ENCODE data around the gene SMIM20. TPM values are rescaled to one million over a fixed set of nuclear protein-coding genes. Genes with fewer than 3 reads are reported as not detected.

The SMIM20 gene
- total RNA-seq, 4 donors from 2014 or later = 3.6 to 19.8 (median 15.5) TPM

DNA sequence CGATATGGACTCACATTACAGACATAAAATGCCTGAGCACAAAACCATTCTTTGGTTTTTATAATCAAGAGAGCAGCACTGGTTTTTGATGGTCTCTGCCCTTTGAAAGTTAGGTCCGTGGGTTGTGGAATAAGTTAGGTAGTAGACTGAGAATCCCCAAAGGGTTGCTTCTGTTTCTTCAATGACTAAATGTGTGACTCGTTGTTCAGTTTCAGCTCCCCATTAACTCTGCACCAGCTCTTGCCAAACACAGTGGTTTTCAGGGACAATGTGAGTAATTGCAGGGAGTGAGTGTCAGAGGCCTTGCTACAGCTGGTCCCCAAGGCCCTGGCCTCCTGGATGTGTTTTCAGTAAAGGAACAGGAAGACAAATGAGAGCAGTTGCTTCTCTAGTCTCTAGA, 24.8 kb downstream of the SMIM20 start:
- WGBS, 2 donors = 42 to 44% methylated on average over 3 of the region's 3 CpGs
- Histone ChIP-seq H3K4me3 (no peak overlapping the region), H3K4me1 (peaks cover 0 to 6% (median 0%) of the 10 kb centered on the region in 3 donors), H3K9me3 (no peaks in the 10 kb centered on the region), H3K27ac (peak overlapping the region in 1 of 4 donors; percentile 33), H3K27me3 (peaks cover 0 to 6% (median 0%) of the 10 kb centered on the region in 4 donors), H3K36me3 (no peaks in the 10 kb centered on the region)
- no peak for TF ChIP-seq POLR2A (IDR thresholded peaks at IDR 0.05)
- TF ChIP-seq, protein P1, sequence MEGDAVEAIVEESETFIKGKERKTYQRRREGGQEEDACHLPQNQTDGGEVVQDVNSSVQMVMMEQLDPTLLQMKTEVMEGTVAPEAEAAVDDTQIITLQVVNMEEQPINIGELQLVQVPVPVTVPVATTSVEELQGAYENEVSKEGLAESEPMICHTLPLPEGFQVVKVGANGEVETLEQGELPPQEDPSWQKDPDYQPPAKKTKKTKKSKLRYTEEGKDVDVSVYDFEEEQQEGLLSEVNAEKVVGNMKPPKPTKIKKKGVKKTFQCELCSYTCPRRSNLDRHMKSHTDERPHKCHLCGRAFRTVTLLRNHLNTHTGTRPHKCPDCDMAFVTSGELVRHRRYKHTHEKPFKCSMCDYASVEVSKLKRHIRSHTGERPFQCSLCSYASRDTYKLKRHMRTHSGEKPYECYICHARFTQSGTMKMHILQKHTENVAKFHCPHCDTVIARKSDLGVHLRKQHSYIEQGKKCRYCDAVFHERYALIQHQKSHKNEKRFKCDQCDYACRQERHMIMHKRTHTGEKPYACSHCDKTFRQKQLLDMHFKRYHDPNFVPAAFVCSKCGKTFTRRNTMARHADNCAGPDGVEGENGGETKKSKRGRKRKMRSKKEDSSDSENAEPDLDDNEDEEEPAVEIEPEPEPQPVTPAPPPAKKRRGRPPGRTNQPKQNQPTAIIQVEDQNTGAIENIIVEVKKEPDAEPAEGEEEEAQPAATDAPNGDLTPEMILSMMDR (IDR thresholded peaks at IDR 0.05) = no peak
- intact Hi-C loops (cut with DNase I) = no loop called here
- no peak for DNase-seq

DNA sequence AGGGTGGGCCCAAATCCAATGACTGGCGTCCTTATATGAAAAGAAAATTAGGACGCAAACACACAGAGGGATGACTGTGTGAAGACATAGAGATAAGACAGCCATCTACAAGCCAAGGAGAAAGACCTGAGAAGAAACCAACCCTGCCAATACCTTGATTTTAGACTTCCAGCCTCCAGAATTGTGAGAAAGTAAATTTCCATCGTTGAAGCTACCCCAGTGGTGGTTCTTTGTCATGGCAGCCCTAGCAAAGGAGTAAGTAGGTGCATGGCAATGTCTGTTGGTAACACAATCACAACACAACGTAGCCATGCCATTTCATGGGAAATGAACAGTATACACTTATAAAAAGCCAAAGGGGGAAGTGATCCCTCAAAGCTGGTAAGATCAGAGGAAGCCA, 25.3 kb downstream of the SMIM20 start:
- Histone ChIP-seq H3K9me3 (no peaks in the 10 kb centered on the region), H3K27ac (no peak overlapping the region), H3K4me3 (no peak overlapping the region), H3K4me1 (peaks cover 0 to 6% (median 0%) of the 10 kb centered on the region in 3 donors), H3K36me3 (no peaks in the 10 kb centered on the region), H3K27me3 (peaks cover 0 to 6% (median 0%) of the 10 kb centered on the region in 4 donors)
- WGBS, 2 donors = 72 to 88% methylated on average over 2 to 4 of the region's 4 CpGs
- TF ChIP-seq POLR2A (IDR thresholded peaks at IDR 0.05) = no peak
- TF ChIP-seq, protein P1 (IDR thresholded peaks at IDR 0.05) = no peak
- intact Hi-C loops (cut with DNase I) = no loop called here
- no peak for DNase-seq

DNA sequence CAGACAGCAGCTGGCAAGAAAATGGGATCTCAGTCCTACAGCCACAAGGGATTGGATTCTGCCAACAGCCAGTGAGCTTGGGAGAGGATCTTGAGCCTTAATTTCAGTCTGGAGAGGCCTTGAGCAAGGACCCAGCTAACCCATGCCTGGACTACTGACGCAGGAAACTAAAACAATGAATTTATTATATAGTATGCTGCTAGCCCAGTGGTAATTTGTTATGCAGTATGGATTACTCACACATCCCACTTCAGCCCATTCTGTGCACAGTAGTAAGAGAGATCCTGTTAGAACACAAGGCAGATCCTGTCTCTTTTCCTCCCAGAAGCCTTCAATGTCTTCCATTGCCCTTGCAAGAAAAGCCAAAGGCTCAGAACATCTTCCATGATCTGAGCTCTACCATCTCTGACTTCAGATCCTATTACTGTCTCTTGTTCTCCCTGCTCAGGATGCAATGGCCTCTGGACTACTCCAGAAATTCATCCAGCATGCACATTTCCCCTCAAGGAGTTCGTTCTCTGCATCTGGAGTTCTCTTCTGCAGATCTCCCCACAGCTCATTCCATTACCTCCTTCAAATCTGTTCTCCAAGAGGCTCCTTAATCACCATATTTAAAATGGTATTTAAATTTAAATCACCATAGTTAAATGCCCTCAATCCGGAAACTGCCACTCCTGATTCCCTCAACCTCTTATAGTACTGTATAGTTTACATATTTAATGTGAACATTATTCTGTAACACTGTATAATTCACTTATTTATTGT, 27.6 kb downstream of the SMIM20 start:
- Histone ChIP-seq H3K27ac (no peak overlapping the region), H3K36me3 (no peaks in the 10 kb centered on the region), H3K4me3 (no peak overlapping the region), H3K9me3 (no peaks in the 10 kb centered on the region), H3K27me3 (peaks cover 0 to 8% (median 0%) of the 10 kb centered on the region in 4 donors), H3K4me1 (peaks cover 0 to 6% (median 0%) of the 10 kb centered on the region in 3 donors)
- no peak for DNase-seq
- intact Hi-C loops (cut with DNase I) = no loop called here
- 88 to 91% methylated on average over 2 to 3 of the region's 3 CpGs for WGBS, 2 donors
- no peak for TF ChIP-seq POLR2A (IDR thresholded peaks at IDR 0.05)
- TF ChIP-seq, protein P1 (IDR thresholded peaks at IDR 0.05) = no peak

DNA sequence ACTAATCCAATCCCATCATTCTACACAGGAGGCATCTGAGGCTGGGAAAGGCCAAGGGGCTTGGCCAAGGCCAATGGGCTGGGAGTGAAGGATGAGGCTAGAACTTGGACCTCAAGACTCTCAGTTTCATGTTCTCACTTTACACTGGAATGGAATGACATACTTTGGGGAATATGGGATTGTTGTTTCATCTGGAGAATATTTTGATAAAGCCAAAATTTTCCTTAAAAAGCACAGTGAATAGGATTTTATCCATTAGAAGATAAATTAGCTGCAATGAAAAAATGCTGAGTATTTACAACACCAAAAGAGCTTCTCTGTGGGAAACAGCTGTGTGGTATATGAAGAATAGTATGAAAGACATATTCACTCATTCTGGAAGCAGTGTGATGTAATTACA, 29.3 kb downstream of the SMIM20 start:
- Histone ChIP-seq H3K27ac (no peak overlapping the region), H3K4me3 (no peak overlapping the region), H3K9me3 (no peaks in the 10 kb centered on the region), H3K4me1 (peaks cover 0 to 6% (median 0%) of the 10 kb centered on the region in 3 donors), H3K36me3 (no peaks in the 10 kb centered on the region), H3K27me3 (peaks cover 0 to 17% (median 0%) of the 10 kb centered on the region in 4 donors)
- TF ChIP-seq, protein P1 (IDR thresholded peaks at IDR 0.05) = no peak
- no peak for TF ChIP-seq POLR2A (IDR thresholded peaks at IDR 0.05)
- intact Hi-C loops (cut with DNase I) = no loop called here
- no peak for DNase-seq

DNA sequence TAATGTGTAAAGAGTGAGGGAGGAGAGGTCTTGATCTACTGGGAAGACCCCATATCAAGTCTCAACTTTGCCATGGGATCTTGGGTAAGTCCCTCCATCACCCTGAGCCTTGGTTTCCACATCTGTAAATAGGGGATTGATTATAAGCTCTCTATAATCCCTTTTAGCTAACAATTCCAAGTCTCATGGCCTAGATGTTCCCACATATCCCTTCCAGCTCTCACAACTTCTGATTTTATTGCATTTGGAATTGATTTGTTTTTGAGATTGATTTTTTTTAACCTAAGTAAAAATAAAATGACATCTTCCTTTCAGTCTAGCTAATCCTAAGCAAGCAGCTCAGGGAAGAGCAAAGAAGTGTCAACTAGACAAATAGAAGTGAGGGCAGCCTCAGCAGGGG, 29.8 kb downstream of the SMIM20 start:
- intact Hi-C loops (cut with DNase I) = no loop called here
- Histone ChIP-seq H3K27me3 (peaks cover 0 to 16% (median 0%) of the 10 kb centered on the region in 4 donors), H3K4me1 (peaks cover 0 to under 1% (median 0%) of the 10 kb centered on the region in 3 donors), H3K27ac (no peak overlapping the region), H3K4me3 (no peak overlapping the region), H3K9me3 (no peaks in the 10 kb centered on the region), H3K36me3 (no peaks in the 10 kb centered on the region)
- no peak for DNase-seq
- no peak for TF ChIP-seq POLR2A (IDR thresholded peaks at IDR 0.05)
- TF ChIP-seq, protein P1 (IDR thresholded peaks at IDR 0.05) = no peak

Data from esophagus squamous epithelium (tissue), 5 donors.